NT2/D1 (cell line): ENCODE measurements around the gene PARVA.

Experiments used
- YY1 ChIP-seq: IDR thresholded peaks from 2 replicates; pipeline ENCODE4 v1.6.1; 2011; ENCODE audit not compliant: insufficient read length, insufficient read depth
- ZNF274 ChIP-seq: IDR thresholded peaks from 2 replicates; pipeline ENCODE4 v1.6.1; 2011; ENCODE audit warnings: mild to moderate bottlenecking, low read depth, low read length

DNA sequence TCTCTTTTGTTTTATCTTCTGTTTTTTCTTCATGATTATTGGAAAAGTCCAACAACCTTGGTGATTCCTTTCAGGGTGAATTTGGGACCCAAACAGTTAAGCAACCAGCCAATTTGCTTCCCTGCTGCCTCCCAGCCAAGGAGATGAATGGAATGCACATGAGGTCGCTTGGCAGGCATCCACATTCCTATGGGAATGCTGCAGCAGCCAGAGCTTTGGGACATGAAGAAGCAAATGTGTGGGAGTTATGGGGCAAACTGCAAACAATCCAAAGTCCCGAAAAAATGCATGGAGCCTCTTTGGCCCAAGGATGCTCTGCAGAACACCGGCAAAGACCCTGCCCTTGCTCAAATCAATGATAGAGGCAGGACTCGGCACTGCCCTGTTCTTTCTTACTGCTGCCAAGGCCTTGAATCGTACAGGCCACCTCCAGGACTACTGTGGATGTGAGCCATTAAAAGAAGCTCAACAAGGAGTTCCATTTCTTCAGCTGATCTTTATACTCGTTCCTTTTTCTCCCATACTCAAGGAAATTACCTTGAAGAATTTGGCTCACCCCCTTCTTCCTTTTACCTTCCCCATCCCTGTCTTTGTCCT lies 179.5 kb downstream of the PARVA start:
- TF ChIP-seq YY1 (no peak), ZNF274 (no peak)
